ENCODE measurements around the gene EGLN3.

DNA sequence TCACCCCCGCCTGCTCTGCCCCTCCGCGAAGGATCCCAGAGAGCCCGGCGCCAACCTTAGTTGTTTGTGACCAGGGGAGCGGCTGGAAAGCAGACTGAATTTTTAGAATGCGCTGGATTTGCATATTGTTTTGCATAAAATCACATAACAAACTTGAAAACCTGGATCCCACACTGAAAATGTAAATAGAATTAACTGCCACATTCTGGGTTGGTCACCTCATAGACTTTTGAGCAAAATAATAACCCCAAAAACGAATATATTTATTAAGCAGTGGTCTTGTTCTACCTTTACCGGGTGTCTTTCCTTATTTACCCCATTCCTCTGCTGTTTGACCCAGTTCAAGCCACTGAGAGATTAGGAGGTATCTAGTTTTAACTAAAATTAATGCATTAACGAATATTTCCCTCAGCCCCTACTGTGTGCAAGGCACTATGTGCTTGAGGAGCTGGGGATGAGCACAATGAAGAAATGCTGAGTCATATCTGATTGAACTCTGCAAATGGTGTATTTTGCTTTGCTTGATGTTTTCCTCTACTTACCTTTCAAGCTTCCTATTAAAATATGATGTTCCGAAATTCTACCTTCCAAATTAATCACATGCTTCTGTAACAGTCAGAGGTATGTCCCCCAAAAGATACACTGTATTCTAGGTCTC is 438 bp upstream of the EGLN3 start:
- no peak for TF ChIP-seq EP300 (IDR thresholded peaks at IDR 0.05)
- TF ChIP-seq POLR2A (IDR thresholded peaks at IDR 0.05), result no peak
- TF ChIP-seq, protein P1, sequence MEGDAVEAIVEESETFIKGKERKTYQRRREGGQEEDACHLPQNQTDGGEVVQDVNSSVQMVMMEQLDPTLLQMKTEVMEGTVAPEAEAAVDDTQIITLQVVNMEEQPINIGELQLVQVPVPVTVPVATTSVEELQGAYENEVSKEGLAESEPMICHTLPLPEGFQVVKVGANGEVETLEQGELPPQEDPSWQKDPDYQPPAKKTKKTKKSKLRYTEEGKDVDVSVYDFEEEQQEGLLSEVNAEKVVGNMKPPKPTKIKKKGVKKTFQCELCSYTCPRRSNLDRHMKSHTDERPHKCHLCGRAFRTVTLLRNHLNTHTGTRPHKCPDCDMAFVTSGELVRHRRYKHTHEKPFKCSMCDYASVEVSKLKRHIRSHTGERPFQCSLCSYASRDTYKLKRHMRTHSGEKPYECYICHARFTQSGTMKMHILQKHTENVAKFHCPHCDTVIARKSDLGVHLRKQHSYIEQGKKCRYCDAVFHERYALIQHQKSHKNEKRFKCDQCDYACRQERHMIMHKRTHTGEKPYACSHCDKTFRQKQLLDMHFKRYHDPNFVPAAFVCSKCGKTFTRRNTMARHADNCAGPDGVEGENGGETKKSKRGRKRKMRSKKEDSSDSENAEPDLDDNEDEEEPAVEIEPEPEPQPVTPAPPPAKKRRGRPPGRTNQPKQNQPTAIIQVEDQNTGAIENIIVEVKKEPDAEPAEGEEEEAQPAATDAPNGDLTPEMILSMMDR (IDR thresholded peaks at IDR 0.05), result no peak
